ENCODE results near the gene TEKT3. TPM values are rescaled to one million over a fixed set of nuclear protein-coding genes. Genes with fewer than 3 reads are reported as not detected.

Gene TEKT3
- total RNA-seq (2014; rRNA removed; shearing (Covaris generic)), result not detected in 2 replicates

- DNase-seq (ENCODE audit: low spot score), result no peak
These were observed at the start of gene TEKT3 for GRCh38 chr17:15341385-15341849. Gene TEKT3, minus strand, starts transcription at chr17:15341597. Its CDS starts 10,012 bp downstream, at chr17:15331585.

GRCh38 chr17:15388356-15389041, 47.1 kb upstream of the TEKT3 start:
- no peak for DNase-seq (ENCODE audit: low spot score)

DNA sequence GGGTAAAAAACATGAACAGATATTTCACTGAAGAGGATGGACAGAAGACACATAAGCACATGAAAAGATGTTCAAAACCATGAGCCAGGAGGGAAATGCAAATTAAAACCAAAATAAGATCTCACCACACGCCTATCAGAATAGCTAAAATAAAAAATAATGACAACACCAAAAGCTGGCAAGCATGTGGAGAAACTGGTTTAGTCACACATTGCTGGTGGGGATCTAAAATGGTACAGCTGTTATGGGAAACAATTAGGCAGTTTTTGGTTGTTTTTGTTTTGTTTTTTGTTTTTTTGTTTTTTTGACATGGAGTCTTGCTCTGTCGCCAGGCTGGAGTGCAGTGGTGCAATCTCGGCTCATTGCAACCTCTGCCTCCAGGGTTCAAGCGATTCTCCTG, 44.7 kb upstream of the TEKT3 start:
- DNase-seq (ENCODE audit: low spot score), result no peak

DNA sequence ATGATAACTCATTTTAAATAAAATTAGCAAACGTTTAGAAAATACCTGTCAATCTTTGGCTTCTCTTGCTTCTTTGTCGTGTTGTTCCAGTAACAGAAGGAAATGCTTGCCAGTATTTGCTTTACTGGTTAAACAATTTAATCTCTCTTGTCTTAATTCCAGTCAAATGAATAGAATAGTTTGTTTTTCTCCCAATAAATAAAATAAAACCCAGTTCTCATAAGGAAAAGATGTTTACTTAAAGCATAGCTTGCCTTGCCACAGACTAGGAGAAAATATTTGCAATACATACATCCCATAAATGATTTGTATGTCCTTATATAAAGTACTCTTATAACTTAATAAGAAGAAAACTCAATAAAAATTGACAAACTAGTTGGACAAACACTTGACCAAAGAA, 43.9 kb upstream of the TEKT3 start:
- DNase-seq (ENCODE audit: low spot score), result no peak

DNA sequence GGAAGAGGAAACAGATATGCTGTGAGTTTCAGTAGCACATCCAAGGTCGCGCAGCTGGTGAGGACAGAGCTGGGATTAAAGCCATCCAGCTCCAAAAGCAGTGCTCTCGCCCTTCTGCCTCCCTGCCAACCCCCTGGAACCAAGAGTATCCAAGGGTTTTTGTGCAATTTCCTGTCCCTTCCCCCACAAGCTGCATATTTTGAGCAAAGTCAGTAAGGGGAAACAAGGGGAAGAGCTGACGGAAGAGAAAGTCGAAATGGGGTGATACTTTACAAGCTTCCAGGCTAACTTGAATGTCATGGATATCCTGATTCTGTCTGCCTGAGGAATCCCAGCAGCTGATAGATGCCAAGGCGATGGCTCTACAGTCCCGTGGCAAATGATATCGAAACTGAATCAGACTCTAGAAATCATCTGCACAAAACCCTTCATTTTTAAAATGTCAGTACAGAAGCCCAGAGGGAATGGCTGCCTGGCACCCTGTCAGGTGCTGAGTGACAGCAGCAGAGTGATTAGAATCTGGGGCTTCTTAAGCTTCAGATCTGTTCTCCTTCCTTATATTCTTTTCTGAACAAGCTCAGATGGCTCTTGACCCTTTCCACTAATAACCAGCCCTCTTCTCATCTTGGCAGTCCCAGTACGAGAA, 42.9 kb upstream of the TEKT3 start:
- DNase-seq (ENCODE audit: low spot score), result no peak

GRCh38 chr17:15382914-15383313, 41.5 kb upstream of the TEKT3 start:
- DNase-seq (ENCODE audit: low spot score), result no peak

- peak; percentile 4 for DNase-seq (ENCODE audit: low spot score)
These were observed 40.3 kb upstream of the TEKT3 start for GRCh38 chr17:15381707-15382106.

DNA sequence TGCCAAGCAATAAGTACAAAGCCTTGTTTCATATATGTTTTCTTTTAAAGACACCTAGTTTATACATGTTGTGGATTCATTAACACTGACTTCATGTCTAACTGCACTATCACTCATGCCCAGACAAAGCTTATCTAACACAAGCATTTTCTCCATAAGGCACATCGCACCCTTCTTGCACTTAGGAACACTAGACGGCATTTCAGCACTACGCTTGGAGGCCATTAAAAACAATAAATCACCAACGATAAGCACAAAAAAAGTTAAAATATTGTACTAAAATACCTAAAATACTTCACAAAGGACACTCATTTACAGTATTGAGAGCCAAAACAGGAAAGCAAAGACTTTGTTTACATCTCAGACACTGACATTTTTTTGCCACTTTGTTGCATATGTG, 39.0 kb upstream of the TEKT3 start:
- no peak for DNase-seq (ENCODE audit: low spot score)

GRCh38 chr17:15379659-15380058, 38.3 kb upstream of the TEKT3 start:
- DNase-seq (ENCODE audit: low spot score), result no peak

DNA sequence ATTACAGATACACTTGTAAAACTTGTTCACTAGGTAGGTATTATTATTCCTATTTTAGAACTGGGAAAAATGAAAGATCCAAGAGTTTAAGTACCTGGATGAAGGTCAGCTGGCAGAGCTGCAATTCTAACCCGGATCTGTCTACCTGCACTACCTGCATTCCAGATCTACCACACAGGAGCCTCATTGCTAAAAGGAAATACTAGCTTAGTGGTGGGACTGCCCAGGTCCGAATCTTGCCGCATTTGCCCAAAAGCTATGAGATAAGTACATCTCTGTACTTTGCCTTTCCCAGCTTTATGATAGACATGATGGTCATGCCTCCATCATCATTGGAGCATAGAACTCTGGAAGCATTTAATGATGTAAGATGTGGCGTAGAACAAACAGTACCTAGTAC, 36.8 kb upstream of the TEKT3 start:
- no peak for DNase-seq (ENCODE audit: low spot score)

DNA sequence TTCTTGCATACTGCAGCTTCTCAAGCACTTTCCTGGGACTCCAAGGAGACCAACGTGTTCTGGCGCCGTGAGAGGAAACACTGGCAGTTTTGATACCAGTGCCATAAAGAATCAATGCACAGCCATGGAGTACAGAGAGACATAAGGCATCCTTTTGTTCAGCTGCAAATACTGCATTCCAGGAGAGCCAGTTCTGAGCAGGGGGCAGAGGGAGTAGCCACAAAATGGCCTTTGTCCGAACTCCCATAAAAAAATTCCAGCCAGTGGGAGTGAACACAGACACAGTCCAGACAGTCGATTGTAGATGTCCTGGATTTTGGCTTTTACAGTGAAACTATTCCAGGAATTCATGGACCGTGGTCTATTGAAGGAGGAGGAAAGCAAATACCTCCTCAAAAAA, 36.2 kb upstream of the TEKT3 start:
- DNase-seq (ENCODE audit: low spot score), result peak; percentile 59

DNA sequence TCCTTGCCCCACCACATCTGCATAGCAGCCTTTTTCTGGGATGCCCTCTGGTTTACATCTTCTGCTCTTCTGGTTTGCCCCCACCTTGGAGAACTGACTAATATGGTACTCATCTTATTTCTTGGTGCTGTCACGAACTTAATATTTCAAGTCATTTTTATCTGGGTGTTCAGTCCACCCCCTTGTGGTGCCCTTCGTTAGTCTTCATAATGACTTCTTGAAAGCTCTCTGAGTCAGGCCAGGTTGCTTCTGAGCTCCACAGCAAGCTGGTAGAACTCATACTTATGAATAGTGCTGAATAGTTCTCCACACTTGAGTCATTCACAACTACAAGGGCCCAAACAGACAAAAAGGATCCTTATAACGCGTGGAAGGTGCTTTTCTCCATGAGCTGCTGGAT, 35.8 kb upstream of the TEKT3 start:
- DNase-seq (ENCODE audit: low spot score), result peak; percentile 19

GRCh38 chr17:15371376-15372130, 30.2 kb upstream of the TEKT3 start:
- DNase-seq (ENCODE audit: low spot score), result no peak

- no peak for DNase-seq (ENCODE audit: low spot score)
These were observed 27.2 kb upstream of the TEKT3 start for GRCh38 chr17:15368600-15368999.

DNA sequence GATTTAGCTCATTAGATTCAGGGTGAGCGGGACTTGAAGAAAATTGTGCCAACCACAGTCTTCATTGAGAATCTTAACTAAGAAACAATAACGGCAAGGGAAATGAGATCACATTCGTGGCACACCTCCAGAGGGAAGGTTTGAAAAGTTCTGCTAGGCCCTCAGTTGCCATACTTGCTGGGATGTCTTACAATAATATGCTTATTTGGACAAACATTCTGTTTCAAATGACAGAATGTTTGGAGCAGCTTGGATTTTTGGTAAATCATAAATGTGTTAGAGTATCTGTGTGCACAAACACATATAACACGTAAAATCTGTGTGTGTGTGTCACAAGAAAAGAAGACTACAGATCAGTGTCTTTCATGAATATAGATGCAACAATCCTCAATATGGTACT, 24.6 kb upstream of the TEKT3 start:
- DNase-seq (ENCODE audit: low spot score), result no peak

DNA sequence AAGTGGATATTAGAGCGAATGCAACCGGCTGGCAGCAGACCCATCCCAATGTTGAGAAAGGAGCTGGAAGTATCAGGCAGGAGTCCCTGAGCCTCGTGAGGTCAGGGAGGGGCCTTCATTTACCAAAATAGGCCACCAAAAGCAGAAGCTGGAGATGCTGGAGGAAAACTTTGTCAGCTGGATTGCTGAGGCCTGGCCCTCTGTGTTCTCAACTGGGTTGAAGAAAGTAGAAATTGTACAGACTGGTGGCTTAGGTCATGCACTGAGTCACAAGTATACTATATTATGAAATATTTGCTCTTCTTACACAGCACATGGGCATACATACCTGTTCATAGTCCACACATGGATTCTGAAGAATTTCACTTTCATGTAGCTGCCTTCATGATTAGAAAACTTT, 23.2 kb upstream of the TEKT3 start:
- DNase-seq (ENCODE audit: low spot score), result no peak

DNA sequence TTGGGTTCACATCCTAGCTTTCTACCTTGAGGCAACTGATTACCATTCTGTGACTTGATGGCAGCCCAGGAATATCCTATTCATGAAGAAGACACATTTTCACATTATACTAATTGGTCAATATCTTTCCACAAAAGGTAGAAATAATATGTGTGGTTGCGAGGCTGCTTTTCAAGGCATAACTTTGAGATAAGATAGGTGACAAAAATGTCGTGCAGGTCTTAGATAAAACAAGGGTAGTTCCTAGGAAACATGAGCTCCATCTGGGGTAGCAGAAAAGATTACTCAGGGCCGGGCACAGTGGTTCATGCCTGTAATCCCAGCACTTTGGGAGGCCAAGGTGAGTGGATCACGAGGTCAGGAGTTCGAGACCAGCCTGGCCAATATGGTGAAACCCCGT, 22.3 kb upstream of the TEKT3 start:
- DNase-seq (ENCODE audit: low spot score), result no peak

DNA sequence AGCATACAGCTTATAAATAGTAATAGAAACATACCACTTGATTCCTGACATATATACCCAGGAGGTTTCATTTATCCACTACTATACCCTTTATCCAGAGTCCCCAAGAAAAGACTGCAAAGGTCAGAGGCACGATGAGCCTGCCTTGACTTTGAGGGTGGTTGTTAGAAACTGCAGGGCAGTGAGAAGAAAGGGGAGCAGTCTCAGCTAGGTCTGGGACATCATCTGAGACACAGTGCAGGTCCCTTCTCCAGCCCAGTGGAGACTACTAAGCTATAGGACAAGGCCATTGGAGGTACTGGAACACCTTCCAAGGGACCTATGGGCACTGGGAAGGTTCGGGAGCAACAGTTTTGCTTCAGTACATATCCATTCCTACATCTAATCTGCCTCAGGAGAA, 20.2 kb upstream of the TEKT3 start:
- no peak for DNase-seq (ENCODE audit: low spot score)

GRCh38 chr17:15361151-15361550, 19.8 kb upstream of the TEKT3 start:
- DNase-seq (ENCODE audit: low spot score), result no peak

DNA sequence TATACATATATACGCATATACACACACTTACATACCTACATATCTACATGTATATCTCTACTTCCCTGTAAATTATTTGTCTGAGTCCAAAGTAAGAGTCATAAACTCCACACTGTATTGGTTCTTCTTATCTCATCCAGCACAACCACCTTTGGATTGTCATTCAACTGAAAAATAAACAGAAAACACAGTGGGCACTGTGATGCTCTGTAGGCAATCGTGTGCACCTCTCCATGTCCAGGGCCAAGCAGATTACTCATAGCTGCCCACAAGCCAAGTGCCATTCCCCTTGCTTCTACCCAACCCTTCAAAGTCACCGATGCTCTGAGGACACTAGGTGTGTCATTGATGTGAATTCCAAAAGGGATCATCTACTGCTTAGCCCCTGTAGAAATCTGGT, 12.9 kb upstream of the TEKT3 start:
- no peak for DNase-seq (ENCODE audit: low spot score)

DNA sequence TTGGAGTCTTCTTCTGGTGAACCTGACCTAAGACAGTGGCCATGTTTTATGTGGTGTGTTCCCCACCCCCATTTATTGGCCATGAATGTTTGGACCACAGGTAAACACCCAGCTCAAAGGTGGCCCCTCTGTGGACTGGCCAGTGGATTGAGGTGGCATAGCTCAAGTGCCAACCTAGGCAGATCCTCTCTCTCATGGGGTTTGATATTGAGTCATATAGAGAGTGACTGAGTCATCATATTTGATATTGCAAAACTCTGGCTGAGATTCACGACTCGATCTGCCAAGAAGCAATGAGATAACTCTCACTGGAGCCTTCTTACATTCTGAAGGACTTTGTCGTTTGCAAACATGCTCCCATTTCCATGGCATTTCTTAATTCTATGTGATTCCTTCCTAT, 10.5 kb upstream of the TEKT3 start:
- DNase-seq (ENCODE audit: low spot score), result no peak

- no peak for DNase-seq (ENCODE audit: low spot score)
These were observed 10.1 kb upstream of the TEKT3 start for GRCh38 chr17:15351478-15351840.
